ENCODE measurements around the gene HIF3A.

DNA sequence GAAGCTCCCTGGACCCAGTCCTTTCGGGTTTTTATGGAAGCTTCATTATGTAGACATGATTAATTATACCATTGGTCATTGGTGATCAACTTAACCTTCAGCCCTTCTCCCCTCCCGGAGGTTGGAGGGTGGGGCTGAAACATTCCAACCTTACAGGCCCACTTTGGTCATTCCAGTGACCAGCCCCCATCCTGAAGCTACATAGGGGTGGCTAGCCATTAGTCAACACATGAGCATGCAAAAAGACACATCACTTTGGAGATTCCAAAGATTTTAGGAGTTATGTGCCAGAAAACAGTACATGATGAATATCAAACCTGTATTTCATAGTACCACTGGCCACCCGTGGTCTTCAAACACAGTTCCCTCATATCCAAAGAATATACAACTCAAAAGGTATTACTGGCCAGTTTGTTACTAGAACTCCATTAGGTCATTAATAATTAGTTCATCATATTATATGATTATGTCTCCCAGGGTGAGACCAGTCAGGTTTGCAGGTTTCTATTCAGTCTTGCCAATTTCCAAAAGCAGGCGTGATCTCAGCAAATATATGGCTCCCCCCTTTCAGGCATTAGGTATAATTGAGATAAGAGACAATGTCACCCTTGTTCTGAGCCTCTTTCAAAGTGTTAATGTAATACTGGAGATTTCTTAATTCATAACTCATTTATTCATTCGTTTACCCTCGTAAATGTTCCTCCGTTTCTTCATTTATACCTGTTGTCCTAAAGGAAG is 61.2 kb downstream of the HIF3A start:
- TF ChIP-seq, protein P1, sequence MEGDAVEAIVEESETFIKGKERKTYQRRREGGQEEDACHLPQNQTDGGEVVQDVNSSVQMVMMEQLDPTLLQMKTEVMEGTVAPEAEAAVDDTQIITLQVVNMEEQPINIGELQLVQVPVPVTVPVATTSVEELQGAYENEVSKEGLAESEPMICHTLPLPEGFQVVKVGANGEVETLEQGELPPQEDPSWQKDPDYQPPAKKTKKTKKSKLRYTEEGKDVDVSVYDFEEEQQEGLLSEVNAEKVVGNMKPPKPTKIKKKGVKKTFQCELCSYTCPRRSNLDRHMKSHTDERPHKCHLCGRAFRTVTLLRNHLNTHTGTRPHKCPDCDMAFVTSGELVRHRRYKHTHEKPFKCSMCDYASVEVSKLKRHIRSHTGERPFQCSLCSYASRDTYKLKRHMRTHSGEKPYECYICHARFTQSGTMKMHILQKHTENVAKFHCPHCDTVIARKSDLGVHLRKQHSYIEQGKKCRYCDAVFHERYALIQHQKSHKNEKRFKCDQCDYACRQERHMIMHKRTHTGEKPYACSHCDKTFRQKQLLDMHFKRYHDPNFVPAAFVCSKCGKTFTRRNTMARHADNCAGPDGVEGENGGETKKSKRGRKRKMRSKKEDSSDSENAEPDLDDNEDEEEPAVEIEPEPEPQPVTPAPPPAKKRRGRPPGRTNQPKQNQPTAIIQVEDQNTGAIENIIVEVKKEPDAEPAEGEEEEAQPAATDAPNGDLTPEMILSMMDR (IDR thresholded peaks at IDR 0.05) = no peak
- TF ChIP-seq POLR2A (IDR thresholded peaks at IDR 0.05) (no peak), POLR2AphosphoS5 (IDR thresholded peaks at IDR 0.05) (no peak)

All from breast epithelium (tissue), 3 donors.